OCI-LY1 (cell line): ENCODE data around the gene SLC17A9.

Experiments
- CTCF ChIP-seq: fragments of 200-600 bp; sonication (generic), shearing (Covaris generic); IDR thresholded peaks from 2 replicates; pipeline ENCODE4 v1.5.1; 2017; ENCODE audit warnings: mild to moderate bottlenecking, antibody characterized with exemption, low read length, moderate library complexity, mixed read lengths
- EZH2 ChIP-seq: fragments of 200-600 bp; sonication (generic), shearing (Covaris generic); IDR thresholded peaks from 2 replicates; pipeline ENCODE4 v1.8.0; 2017; ENCODE audit warnings: borderline replicate concordance, mixed run types, mild to moderate bottlenecking, antibody characterized with exemption, low read length, moderate library complexity, mixed read lengths

GRCh38 chr20:62955519-62956386, 3.2 kb downstream of the SLC17A9 start:
- no peak for TF ChIP-seq CTCF
- TF ChIP-seq EZH2 = no peak
